Activated CD4-positive, alpha-beta T cell treated with anti-CD3 and anti-CD28 coated beads, Interleukin-10, Interleukin-2, amounts not matched to agents 100 ng/mL and 50 ng/mL, durations not matched to agents 16 hours and 8 hours (primary cell): Measurements from ENCODE around the gene SLC52A1.
"Not testable (repeated sequence)": the region's sequence is repeated elsewhere in the genome, so short reads cannot be mapped to it uniquely, and the experiment has no call there.

ENCODE experiments used
- DNase-seq: peaks from one replicate; pipeline ENCODE4 v3.0.0-alpha.2; 2020

SLC52A1 gene

GRCh38 chr17:5035315-5035714 lies at the start of gene SLC52A1:
SLC52A1 (minus strand) TSS chr17:5035426; CDS start chr17:5034606, 820 bp downstream.
- DNase-seq: no peak

- DNase-seq: no peak
Observed at GRCh38 chr17:5080591-5080990, 45.4 kb upstream of the SLC52A1 start.

GRCh38 chr17:5078106-5079028 lies 43.1 kb upstream of the SLC52A1 start, which contains the start of gene ZFP3:
ZFP3 (plus strand) TSS chr17:5078467; CDS start chr17:5091505, 13,038 bp downstream.
- DNase-seq: peak; percentile 71

- DNase-seq: no peak
Observed at GRCh38 chr17:5077781-5078105, 42.5 kb upstream of the SLC52A1 start.

GRCh38 chr17:5077275-5077674 lies 42.0 kb upstream of the SLC52A1 start:
- not testable (repeated sequence) for DNase-seq

GRCh38 chr17:5075472-5075871 lies 40.2 kb upstream of the SLC52A1 start:
- DNase-seq: not testable (repeated sequence)

GRCh38 chr17:5069724-5070123 lies 34.5 kb upstream of the SLC52A1 start:
- no peak for DNase-seq

- no peak for DNase-seq
Observed at GRCh38 chr17:5068236-5068635, 33.0 kb upstream of the SLC52A1 start.

- no peak for DNase-seq
Observed at GRCh38 chr17:5065227-5065744, 30.1 kb upstream of the SLC52A1 start.

- DNase-seq: no peak
Observed at GRCh38 chr17:5055543-5055942, 20.3 kb upstream of the SLC52A1 start.

GRCh38 chr17:5050278-5050677 lies 15.1 kb upstream of the SLC52A1 start:
- DNase-seq: no peak

- peak; percentile 35 for DNase-seq
Observed at GRCh38 chr17:5049314-5049841, 14.2 kb upstream of the SLC52A1 start.

GRCh38 chr17:5047446-5047845 lies 12.2 kb upstream of the SLC52A1 start:
- DNase-seq: no peak

- no peak for DNase-seq
Observed at GRCh38 chr17:5045496-5045895, 10.3 kb upstream of the SLC52A1 start.

- DNase-seq: no peak
Observed at GRCh38 chr17:5044630-5045029, 9.4 kb upstream of the SLC52A1 start.

- DNase-seq: no peak
Observed at GRCh38 chr17:5043524-5043923, 8.3 kb upstream of the SLC52A1 start.

- DNase-seq: peak; percentile 33
Observed at GRCh38 chr17:5042157-5043022, 7.2 kb upstream of the SLC52A1 start.

- DNase-seq: no peak
Observed at GRCh38 chr17:5034651-5035050, 575 bp downstream of the SLC52A1 start.

GRCh38 chr17:5034063-5034462 lies 1.2 kb downstream of the SLC52A1 start:
- no peak for DNase-seq

GRCh38 chr17:5033352-5034015 lies 1.7 kb downstream of the SLC52A1 start:
- no peak for DNase-seq

- no peak for DNase-seq
Observed at GRCh38 chr17:5032865-5033264, 2.4 kb downstream of the SLC52A1 start.

- DNase-seq: peak; percentile 85
Observed at GRCh38 chr17:5031365-5032082, 3.7 kb downstream of the SLC52A1 start.
